NCI-H2107 treated with DMSO at 0.1 percent for 48 hours (cell line): ENCODE measurements around the gene ZNF576.
A peak's percentile ranks its signal among the peaks of the same experiment; 100 is the strongest.
"Not testable (repeated sequence)": the region's sequence is repeated elsewhere in the genome, so short reads cannot be mapped to it uniquely, and the experiment has no call there.

Experiments
- DNase-seq: peaks from one replicate; lab custom pipeline; 2025; ENCODE audit not compliant: unreplicated experiment; lab: John Stamatoyannopoulos, UW

The ZNF576 gene

DNA sequence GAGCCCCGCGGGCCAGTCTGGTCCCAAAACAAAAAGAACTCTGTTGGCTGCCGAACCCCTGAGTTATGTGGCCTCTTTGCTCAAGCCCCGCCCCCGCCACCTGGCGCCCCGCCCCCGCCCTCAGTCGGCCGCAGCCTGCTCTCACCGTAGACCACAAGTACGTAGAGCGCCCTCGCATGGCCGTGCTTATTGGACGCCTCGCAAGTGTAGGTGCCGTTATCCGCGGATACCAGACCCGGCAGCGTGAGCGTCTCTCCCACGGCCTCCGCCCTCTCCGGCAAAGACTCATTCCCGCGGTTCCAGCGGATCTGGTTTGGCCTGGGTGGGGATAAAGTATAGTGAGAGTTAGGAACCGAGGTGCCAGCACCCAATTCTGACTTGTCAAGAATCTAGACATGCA is 28.5 kb downstream of the ZNF576 start:
- no peak for DNase-seq

DNA sequence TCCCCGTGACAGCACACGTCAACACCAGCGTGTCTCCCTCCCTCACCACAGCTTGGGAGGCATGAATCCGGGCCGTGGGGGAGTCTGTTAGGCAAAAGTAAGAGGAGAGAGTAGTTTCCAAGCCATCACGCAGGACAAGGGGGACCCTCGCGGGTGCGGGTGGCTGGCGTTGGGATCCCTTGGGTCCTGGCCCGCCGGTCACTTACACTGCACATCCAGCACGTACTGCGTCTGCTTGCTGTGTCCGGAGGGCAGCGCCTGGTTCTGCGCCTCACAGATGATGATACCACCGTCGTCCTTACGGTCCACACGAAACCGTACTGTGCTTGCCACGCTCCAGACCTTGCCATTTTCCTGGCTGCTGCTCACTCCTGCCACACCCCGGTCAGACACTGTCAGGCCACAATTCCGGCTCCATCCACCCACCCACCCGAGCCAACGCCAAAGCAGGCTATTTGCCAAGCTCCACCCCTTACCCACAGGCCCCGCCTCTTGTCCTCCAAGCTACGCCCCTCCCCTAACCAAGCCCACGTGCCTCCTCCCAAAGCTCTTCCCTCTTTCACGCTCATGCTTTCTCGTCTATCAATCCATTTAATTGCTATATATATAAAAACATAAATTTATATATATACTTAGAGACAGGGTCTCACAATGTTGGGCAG is 29.7 kb downstream of the ZNF576 start:
- DNase-seq = no peak

DNA sequence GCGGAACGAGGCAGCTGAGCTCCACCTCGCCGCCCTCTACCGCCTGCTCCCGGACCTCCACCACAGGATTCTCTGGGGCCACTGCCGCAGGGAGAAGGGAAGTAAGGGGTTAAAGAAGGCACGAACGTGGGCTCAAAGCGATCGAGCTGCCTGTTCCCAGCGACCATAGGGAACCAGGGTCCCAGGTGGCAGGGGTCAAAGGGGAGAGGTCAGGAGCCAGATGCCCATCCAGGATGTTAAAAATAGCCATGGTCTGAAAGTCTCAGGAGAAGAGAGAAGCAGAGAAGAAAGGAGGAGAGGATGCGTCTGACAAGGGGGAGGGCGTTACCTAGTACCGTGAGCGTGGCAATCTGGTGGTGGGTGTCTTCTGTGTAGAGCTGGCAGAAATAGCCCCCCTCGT is 30.4 kb downstream of the ZNF576 start:
- DNase-seq = no peak

DNA sequence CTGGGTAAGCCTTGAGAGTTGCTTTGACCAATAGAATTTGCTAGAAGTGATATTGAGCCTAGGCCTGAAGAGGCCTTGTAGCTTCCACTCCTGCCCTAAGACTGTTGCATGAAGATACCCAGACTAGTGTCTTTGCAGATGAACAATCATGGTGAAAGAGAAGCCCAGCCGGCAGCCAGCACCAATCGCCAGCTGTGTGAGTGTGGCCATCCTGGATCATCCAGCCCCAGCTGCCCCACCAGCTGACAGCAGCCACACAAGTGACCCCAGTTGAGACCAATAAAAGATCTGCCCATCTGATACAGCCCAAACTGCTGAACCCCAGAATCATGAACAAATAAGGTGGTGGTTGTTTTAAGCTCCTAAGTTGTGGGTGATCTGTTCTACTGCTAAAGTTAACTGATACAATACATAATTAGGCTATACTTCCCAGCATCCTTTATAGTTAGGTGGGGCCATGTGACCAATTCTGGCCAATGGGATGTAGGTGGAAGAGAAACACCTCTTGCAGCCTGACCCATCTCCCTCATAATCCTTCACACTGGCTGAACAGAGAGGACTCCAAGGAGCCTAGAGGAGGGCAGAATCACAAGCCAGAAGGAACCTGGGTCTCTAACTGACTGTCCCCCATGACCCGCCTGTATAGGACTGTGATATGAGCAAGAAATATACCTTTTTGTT is 32.4 kb downstream of the ZNF576 start:
- DNase-seq = no peak

DNA sequence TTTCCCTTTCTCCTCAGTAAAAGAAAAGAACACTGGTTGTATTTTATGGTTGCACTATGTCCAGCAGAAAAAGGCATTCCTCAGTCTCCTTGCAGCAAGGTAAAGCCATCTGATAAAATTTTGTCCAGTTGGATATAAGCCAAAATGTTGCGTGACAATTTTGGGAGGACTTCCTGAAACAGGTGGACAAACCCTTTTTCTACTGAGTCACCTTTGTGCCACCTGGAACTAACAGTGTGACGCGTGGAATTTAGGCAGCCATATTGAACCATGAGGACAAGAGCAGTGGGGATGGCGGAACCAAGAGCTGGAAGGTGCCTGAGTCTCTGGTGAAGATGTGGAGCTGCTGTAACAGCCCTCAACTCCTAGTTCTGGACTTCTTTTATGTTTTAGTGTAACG is 35.1 kb downstream of the ZNF576 start:
- no peak for DNase-seq

DNA sequence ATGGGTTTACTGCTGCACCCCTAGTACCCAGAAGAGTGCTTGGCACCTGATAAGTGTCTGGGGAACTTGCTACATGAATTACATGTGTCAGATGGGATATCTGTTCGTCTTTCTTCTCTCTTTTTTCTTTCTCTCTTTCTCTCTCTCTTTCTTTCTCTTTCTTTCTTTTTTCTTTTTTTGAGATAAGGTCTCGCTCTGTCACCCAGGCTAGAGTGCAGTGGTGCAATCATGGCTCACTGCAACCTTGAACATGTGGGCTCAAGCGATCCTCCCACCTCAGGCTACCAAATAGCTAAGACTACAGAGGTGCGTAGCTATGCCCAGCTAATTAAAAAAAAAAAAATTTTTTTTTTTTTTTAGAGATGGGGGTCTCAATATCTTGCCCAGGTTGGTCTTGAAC is 37.1 kb downstream of the ZNF576 start:
- no peak for DNase-seq

DNA sequence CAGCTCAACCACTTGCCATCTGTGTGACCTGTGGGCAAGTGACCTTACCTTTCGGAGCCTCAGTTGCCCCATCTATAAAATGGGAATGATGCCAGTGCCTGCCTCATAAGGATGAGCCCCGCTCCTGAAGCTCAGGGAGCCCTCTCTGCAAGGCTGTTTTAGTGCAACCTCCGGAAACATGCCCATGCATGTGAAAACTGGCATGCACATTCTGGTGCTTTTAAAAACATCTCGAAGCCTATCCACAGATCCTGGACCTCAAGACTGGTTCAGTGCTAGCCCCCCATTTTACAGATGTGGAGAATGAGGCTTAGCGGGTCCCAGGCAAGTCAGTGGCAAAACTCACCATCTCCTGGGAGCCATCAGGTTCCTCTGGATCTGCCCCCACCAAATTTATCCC is 37.7 kb downstream of the ZNF576 start:
- no peak for DNase-seq

DNA sequence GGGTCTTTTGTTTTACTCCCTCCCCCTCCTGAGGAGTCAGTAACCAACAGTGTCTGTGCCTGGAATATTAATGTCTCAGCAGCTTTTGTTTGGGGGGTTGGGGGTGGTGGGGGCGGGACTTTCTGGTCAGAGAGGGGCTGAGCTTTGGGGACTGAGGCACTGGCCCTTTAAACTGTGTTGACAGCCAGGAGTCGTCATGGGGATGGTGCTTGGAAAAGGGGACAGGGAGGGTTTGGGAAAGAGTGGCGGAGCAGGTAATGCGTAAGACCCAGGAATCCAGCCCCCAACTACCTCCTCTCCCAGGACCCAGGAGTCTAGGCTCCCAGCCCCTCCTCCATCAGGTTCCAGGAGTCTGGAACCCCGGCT is 38.1 kb downstream of the ZNF576 start:
- no peak for DNase-seq

DNA sequence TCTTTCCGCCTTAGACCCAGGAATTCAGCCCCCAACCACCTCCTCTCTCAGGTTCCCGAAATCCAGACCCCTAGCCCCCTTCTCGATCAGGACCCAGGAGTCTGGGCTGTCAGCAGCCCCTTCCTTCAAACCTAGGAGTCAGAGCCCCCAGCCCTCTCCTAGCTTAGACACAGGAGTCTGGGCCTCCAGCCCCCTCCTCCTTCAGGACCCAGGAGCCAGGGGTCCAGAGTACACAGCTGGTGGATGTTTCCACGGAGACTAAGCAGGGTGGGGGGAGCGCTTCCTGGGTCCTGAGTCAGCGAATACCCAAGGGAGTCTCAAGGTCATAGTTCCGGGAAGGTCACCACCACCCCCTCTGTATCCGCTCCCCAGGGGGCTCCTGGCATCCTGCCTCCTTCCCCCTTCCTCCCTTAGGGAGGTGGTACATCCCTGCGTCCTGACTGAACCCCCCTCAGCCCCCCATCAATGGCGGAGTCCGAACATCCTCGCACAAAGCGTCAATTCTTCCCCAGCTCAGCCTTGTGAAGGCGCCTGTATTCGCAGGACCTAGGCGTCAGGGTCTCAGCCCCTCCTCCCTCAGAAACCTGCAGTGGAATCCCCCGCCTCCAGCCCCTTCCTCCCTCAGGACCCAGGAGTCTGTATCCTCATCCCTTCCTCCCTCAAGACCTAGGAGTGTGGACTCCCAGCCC is 38.6 kb downstream of the ZNF576 start:
- no peak for DNase-seq

DNA sequence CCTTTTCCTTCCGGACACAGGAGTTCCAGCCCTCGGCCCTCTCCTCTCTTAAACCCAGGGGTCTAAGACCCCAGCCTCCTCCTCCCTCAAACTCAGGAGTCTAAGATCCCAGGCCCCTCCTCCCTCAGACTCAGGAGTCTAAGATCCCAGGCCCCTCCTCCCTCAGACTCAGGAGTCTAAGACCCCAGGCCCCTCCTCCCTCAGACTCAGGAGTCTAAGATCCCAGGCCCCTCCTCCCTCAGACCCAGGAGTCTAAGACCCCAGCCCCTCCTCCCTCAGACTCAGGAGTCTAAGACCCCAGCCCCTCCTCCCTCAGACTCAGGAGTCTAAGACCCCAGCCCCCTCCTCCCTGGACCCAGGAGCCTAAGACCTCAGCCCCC is 39.2 kb downstream of the ZNF576 start:
- not testable (repeated sequence) for DNase-seq

DNA sequence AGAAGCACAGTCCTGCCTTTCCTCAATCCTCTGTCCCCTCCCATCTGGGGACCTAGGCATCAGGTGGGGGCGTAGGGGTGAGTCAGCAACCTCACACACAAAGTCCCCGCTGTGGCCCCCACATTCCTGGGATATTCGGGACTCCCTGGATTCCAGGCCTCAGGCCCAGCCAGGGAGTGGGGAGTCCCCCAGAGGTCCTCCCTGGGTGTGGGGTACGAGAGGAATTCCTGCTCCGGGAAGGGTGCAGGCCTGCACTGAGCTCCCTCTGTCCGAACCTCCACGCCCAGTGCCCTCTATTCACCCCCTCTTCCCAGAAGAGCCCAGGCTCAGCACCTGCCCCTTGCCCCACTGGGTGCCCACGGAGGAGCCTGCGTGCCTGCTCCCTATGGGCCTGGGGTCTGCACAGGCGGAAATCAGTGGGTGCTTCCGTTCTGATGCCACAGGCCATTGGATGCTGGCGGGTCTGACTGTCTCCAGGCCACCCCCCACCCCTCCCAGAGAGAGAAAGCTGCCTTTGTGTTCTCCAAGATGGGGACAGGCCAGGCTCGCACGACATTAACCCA is 39.8 kb downstream of the ZNF576 start:
- DNase-seq = no peak

DNA sequence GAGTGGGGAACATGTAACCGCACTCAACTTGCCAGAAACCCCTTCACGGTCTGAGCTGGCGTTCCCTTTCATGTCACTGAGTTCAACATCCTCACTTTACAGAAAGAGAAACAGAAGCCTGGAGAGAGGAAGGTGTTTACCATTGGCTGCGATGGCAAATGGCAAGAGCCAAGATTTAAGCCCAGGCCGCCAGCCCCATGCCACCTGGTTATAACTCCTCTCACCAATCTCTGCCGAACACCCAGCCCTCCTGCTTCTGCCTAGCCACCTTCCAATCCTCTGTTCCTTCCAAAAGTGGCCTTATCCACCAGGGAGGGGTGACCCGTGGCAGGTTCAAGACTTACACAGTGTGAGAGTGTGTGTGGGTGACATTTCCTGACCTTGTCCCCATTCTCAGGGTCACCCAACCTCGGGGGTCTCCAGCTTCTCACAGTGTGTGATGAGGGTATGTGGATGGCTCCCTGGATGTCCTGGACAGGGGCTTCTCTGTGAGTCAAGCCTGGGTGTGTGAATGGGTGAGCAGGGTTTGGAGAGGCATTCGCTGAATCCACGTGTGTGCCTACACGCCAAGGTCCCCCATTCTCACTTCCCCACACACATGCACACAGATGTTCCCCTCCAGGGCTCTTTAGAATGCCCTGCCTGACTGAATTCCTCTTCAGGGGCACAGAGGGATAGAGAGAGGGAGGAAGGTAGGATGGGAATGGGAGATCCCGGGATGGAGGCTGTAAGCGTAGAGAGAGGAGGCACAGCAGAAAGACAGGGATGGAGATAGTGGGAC is 42.0 kb downstream of the ZNF576 start:
- no peak for DNase-seq

DNA sequence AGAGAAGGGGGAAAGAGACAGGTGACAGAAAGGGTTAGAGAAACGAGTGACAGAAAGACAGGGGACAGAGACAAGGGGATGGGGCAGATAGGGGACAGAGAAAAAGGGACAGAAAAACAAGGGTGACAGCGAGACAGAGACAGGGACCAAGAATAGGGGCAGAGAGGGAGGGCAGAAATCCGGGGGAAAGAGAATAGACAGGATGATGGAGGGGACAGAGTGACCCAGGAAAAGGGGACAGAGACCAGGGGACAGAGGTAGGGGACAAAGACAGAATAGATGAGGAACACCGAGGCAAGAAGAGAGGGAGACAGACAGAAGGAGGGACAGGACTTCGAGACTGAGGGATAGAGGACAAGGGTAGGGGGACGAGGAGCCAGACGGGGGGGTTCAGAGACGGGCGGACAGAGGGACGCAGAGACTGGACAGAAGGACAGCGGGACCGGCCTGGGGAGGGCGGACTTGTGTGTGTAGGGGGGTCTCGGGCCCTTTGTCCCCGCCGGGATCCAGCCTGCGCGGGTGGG is 42.7 kb downstream of the ZNF576 start:
- DNase-seq = no peak

DNA sequence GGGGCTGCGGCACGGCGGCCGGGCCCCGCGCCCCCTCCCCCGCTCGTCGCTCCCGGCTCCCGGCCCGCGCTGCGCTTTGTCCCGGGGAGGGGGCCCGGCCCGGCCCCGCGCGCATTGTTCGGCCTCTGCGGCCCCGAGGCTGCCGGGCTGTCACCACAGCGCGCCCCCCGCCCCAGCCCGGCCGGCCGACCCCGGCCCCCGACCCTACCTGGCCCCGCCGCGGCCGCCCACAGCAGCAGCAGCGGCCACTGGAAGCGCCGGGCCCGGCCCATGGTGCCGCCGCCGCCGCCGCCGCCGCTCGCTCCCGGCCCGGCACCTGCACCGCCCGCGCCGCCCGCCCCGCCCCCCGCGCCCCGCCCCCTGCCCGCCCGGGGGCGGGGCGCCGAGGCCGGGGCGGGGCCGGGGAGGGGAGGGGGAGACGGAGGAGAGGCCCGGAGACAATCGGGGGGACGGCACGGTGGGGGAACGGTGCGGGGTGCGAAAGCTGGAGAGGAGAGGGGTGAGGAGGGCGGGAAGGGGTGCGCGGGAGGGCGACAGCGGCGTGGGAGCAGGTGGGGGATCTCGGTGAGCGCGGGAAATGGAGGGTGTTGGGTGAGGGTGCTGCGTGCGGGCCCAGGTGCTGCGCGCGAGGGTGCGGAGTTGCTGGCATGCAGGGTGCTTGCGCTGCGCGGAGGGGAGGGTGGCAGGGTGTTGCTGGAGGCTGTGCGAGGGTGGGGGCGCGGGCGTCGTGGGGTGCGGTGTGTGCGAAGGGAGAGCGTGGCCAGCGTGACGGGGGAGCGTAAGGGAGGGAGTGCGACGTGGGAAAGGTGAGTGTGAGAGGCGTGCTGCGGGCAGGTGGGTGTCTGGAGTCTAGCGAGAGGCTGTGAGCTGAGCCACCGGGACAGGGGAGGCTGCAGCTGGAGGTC is 43.4 kb downstream of the ZNF576 start, which contains the start of gene CADM4:
CADM4 (minus strand) TSS at position 332 of the 905 bp plus-strand sequence; CDS start at position 272, 60 bp downstream.
- peak; percentile 6 for DNase-seq

DNA sequence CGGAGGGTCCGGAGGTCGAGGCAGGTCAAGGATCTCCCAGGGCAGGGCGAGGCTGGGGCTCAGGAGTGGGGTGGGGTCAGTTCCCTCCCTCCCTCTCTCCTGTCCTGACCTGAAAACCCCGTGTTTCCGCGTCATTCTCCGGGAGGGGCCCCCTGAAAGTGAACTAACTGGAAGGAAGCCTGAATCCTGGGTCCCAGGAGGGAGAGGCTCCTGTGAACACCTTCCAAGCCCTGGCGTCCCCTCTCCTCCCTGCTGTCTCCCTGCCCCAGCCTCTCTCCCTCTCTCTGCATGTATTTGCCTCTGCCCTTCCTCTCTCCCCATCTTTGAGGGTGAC is 44.0 kb downstream of the ZNF576 start:
- DNase-seq = no peak

DNA sequence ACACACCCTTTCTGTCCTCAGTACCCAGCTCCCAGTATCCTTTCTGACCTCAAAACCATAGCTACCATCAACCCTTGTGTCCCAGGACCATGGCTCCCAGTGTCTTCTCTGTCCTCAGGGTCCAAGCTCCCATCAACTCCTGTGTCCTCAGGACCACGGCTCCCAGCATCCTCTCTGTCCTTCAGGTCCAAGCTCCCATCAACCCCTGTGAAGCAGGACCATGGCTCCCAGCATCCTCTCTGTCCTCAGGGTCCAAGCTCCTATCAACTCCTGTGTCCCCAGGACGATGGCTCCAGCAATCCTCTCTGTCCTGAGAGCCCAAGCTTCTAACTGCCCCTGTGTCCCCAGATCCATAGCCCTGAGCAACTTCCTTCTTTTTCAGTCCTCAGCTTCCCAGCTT is 44.9 kb downstream of the ZNF576 start:
- DNase-seq = no peak

DNA sequence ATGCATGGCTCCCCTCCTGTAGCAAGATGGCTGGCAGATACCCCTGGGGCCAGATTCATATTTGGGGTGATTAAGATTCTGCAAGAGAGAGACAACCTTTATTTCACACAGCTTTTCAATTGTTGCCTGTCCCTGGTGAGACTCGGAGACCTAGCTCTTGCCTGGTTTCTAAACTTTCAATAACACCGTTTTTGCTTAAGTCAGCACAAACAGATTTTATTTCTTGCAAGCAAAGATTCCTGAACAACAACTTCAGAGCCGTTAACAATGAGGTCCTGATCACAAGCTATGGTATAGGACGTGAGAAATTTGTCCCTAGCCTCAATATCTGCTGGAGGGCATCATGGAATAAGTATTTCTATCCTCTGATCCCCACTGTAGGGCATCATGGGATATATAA is 46.1 kb downstream of the ZNF576 start:
- no peak for DNase-seq

DNA sequence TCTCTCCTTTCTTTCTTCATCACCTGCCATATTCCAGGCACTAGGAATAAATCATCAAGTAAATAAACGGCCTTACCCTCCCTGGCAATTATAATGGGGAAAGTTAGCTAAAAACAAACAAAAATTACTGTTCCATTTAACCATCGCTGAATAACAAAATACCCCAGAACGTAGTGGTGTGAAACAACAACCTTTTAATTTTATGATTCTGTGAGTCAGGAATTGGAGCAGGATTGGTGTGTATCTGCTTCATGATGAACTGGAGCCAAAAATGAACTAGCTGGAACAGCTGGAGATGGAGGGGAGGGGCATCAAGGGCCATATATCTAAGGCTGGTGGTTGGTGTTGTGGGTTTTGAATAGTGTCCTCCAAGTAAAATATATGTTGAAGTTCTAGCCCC is 46.9 kb downstream of the ZNF576 start:
- no peak for DNase-seq

DNA sequence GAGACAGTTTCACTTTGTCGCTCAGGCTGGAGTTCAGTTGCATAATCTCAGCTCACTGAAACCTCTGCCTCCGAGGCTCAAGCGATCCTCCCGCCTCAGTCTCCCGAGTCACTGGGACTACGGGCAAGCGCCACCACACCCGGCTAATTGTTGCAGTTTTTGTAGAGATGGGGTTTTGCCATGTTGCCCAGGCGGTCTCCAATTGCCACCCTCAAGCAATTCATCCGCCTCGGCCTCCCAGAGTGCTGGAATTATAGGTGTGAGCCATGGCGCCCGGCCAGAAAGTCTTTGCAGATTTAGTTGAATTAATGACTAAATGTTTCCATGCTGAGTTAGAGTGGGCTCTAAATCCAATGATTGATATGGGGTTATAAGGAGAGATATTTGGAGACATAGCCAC is 47.8 kb downstream of the ZNF576 start:
- DNase-seq = no peak

DNA sequence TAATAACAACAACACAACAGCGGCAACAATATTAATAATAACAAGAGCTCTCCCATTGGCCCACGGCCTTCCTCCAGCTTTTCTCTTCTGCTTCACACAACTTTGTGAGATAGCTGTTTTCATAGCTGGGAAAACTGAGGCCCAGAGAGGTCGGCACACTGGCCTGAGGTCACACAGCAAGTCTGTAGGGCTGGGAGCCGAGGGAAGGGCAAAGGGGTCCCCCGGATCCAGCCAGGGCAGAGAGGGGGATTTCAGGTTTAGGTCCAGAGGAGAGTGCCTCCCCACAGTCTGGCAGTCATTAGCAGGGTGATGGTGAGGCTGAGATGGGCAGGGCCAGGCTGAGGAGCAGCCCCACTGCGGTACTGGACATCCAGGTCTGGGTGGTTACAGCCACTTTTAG is 52.2 kb downstream of the ZNF576 start:
- DNase-seq = no peak
